ENCODE measurements around the gene RPL23.

DNA sequence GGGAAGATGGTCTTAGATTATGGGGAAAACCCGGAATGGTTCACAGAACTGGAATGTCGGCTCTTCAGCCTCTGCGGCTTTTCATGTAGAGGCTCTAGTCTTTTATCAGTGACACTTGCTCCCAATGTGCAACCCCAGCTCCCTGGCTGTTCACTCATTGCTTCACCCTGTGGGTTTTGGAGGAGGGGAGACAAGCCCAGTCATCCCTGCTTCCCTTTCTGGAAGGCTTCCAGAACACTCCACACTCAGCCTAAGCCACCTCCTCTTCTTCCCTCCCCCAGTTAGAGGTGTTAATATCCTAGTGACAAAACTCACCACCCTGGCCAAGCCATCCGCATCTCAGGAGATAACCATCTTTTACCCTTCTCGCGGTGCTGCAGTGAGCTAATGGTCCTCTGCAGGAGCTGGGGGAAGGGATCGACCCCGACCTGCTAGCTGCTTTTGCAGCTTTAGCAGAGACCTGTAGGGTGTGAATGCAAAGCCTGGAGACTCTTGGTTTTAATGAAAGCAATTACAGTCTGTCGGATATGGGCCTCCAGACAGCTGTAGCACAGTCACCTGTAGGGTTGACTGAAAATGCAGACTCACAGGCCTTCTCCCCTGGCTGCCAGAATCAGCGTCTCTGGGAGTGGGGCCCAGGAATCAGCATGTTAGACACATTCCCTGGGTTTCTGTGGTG, 47.6 kb upstream of the RPL23 start:
- TF ChIP-seq, protein P1, sequence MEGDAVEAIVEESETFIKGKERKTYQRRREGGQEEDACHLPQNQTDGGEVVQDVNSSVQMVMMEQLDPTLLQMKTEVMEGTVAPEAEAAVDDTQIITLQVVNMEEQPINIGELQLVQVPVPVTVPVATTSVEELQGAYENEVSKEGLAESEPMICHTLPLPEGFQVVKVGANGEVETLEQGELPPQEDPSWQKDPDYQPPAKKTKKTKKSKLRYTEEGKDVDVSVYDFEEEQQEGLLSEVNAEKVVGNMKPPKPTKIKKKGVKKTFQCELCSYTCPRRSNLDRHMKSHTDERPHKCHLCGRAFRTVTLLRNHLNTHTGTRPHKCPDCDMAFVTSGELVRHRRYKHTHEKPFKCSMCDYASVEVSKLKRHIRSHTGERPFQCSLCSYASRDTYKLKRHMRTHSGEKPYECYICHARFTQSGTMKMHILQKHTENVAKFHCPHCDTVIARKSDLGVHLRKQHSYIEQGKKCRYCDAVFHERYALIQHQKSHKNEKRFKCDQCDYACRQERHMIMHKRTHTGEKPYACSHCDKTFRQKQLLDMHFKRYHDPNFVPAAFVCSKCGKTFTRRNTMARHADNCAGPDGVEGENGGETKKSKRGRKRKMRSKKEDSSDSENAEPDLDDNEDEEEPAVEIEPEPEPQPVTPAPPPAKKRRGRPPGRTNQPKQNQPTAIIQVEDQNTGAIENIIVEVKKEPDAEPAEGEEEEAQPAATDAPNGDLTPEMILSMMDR (IDR thresholded peaks at IDR 0.05), result no peak
- no peak for TF ChIP-seq POLR2A (IDR thresholded peaks at IDR 0.05)
